GM19328 (cell line): ENCODE data around the gene BCORL1.

ENCODE experiments used
- ATAC-seq: cut with Tn5 transposase; IDR thresholded peaks from one replicate; pipeline ENCODE4 v1.9.1; 2021; ENCODE audit warnings: mild to moderate bottlenecking, moderate library complexity; ENCODE audit not compliant: unreplicated experiment

The BCORL1 gene

GRCh38 chrX:130086447-130087206 lies 104.2 kb downstream of the BCORL1 start:
- peak; percentile 40 for ATAC-seq

DNA sequence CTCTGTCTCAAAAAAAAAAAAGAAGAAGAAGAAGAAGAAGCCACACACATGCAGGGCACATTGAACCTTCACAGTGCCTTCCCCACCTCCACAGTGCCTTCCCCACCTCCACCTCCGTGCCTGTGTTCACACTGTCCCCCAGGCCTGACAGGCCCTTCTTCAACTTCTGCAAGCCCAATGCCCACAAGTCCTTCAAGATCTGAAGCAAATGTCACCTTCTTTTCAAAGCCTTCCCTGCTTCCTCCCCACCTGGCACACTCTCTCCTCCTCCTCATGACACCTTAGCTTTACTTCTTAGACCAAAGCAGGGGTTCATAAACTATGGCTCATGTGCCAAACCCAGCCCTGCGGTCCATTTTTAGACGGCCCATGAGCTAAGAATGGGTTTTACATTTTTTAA lies 107.9 kb downstream of the BCORL1 start:
- no peak for ATAC-seq

GRCh38 chrX:130091980-130092522 lies 109.6 kb downstream of the BCORL1 start:
- ATAC-seq = peak; percentile 99

DNA sequence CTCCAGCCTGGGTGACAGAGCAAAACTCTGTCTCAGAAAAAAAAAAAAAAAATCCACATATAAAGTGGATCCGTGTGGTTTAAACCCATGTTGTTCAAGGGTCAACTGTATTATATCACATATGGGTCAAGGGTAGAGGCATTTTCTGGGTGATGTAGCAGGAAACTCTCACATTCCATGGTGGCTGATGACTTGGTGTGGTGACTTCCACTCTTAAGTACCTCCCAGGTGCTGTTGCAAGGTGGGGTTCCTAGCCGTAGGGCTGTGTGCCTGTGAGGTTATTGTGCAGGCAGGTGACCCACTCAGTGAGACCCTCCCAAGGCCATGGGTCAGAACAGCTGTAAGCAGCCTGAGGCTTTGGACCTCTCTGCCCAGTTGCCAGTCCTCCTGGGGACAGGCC lies 110.8 kb downstream of the BCORL1 start:
- no peak for ATAC-seq

- no peak for ATAC-seq
Observed at GRCh38 chrX:130094696-130095095, 112.3 kb downstream of the BCORL1 start.

GRCh38 chrX:130095249-130096030 lies 113.0 kb downstream of the BCORL1 start:
- ATAC-seq = no peak

DNA sequence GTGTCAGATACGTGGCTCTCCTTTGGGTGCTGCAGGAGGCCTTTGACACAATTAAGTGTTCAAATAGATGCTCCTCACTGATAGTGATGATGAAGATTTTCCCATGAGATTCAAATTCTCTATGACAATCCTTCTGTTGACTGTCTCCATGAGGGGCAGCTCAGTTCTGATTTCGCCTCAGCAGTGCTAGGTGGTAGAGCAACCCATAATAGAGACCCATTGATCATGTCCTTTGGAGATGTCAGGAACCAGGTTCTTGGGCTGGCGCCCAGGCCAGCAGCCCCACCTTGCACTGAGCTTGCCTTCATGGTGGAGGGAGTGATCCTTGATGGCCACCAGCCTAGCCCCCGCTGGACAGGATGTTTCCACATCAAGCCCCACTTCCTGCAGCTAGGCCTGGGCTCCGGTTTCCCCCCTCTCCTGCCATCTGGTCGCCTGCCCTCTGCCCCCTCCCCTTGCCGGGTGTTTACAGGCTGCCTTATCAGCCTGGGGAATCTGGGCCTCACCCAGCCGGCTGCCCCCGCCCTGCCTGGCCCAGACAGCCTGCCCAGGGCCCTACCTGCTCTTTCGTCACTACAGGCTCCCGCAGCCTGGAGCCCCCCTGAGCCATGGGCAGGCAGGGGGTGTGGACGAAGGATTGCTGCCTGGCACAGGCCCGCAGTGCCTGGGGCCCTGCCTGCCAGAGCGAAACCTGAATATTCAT lies 115.2 kb downstream of the BCORL1 start:
- ATAC-seq = no peak

- ATAC-seq = no peak
Observed at GRCh38 chrX:130098210-130098552, 115.7 kb downstream of the BCORL1 start.

DNA sequence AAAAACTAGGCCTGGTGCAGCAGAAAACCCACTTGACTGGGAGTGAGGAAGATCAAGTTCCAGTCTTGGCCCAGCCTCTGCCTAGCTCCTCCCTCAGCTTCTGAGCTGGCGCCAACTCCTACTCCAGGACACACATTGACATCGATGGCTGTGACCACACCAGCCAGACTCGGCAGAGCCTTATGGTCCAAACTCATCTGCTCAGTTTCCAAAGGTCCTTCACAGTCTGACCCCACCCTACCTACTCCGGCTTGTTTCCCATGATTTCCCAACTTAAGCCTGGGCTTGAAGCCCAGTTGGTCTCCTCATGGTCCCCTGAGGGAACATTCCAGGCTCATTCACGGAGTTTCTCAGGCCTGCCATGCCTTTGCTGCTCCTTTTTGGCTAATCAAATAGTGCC lies 117.7 kb downstream of the BCORL1 start:
- ATAC-seq = no peak

GRCh38 chrX:130103605-130104004 lies 121.2 kb downstream of the BCORL1 start:
- ATAC-seq = no peak

GRCh38 chrX:130105244-130105643 lies 122.8 kb downstream of the BCORL1 start:
- ATAC-seq = no peak

- ATAC-seq = no peak
Observed at GRCh38 chrX:130106071-130106470, 123.6 kb downstream of the BCORL1 start.
